H9 (cell line): ENCODE measurements around the gene SEC62. TPM values are rescaled to one million over a fixed set of nuclear protein-coding genes. Genes with fewer than 3 reads are reported as not detected.

Experiments
- DNase-seq: peaks from one replicate; pipeline ENCODE4 v3.0.0-alpha.2; 2017
- H2AFZ ChIP-seq: one replicate; pipeline ENCODE4 v1.6.1; 2013; ENCODE audit warnings: mild to moderate bottlenecking, low read length, control low read depth, moderate library complexity
- H2AK5ac ChIP-seq: 2 replicates; pipeline ENCODE4 v1.6.1; 2013; ENCODE audit warnings: low read length, control low read depth, mixed read lengths; ENCODE audit not compliant: insufficient read length
- H2BK120ac ChIP-seq: one replicate; pipeline ENCODE4 v1.6.1; 2013; ENCODE audit warnings: low read depth, mild to moderate bottlenecking, low read length, control low read depth, inconsistent platforms; ENCODE audit not compliant: poor library complexity, severe bottlenecking
- H2BK12ac ChIP-seq: 2 replicates; pipeline ENCODE4 v1.6.1; 2013; ENCODE audit warnings: low read length, control low read depth, mixed read lengths, low read depth; ENCODE audit not compliant: insufficient read length
- H2BK15ac ChIP-seq: 2 replicates; pipeline ENCODE4 v1.6.1; 2013; ENCODE audit warnings: low read depth, low read length, control low read depth
- H2BK20ac ChIP-seq: one replicate; pipeline ENCODE4 v1.6.1; 2013; ENCODE audit warnings: low read depth, mild to moderate bottlenecking, low read length, control low read depth, inconsistent platforms; ENCODE audit not compliant: poor library complexity, severe bottlenecking
- H2BK5ac ChIP-seq: 2 replicates; pipeline ENCODE4 v1.6.1; 2013; ENCODE audit warnings: low read length, control low read depth, mixed read lengths; ENCODE audit not compliant: insufficient read length
- H3K14ac ChIP-seq: 2 replicates; pipeline ENCODE4 v1.6.1; 2013; ENCODE audit warnings: low read length, control low read depth; ENCODE audit not compliant: insufficient read depth
- H3K18ac ChIP-seq: 2 replicates; pipeline ENCODE4 v1.6.1; 2013; ENCODE audit warnings: low read depth, mild to moderate bottlenecking, mixed read lengths, low read length, control low read depth; ENCODE audit not compliant: insufficient read length
- H3K23ac ChIP-seq: 2 replicates; pipeline ENCODE4 v1.6.1; 2013; ENCODE audit warnings: low read length, control low read depth, mixed read lengths, low read depth; ENCODE audit not compliant: insufficient read length
- H3K23me2 ChIP-seq: 2 replicates; pipeline ENCODE4 v1.6.1; 2013; ENCODE audit warnings: low read depth, mild to moderate bottlenecking, mixed read lengths, low read length, control low read depth; ENCODE audit not compliant: insufficient read length, poor library complexity, severe bottlenecking
- H3K27ac ChIP-seq: 2 replicates; pipeline ENCODE4 v1.5.1; 2013; ENCODE audit warnings: low read length, control low read depth, mixed read lengths, low read depth; ENCODE audit not compliant: insufficient read length
- H3K27me3 ChIP-seq: 2 replicates; pipeline ENCODE4 v1.6.1; 2013; ENCODE audit warnings: low read length, control low read depth, inconsistent platforms; ENCODE audit not compliant: insufficient read depth
- H3K4ac ChIP-seq: 2 replicates; pipeline ENCODE4 v1.6.1; 2013; ENCODE audit warnings: low read depth, mild to moderate bottlenecking, control low read depth, inconsistent platforms, low read length, moderate library complexity
- H3K4me1 ChIP-seq: 2 replicates; pipeline ENCODE4 v1.6.1; 2013; ENCODE audit warnings: low read length, control low read depth, inconsistent platforms; ENCODE audit not compliant: insufficient read depth
- H3K4me2 ChIP-seq: 2 replicates; pipeline ENCODE4 v1.6.1; 2013; ENCODE audit warnings: low read length, control low read depth, mixed read lengths; ENCODE audit not compliant: insufficient read length, insufficient read depth
- H3K56ac ChIP-seq: 2 replicates; pipeline ENCODE4 v1.6.1; 2013; ENCODE audit warnings: low read depth, mild to moderate bottlenecking, mixed read lengths, low read length, control low read depth; ENCODE audit not compliant: insufficient read length
- H3K79me1 ChIP-seq: 2 replicates; pipeline ENCODE4 v1.6.1; 2013; ENCODE audit warnings: low read depth, mild to moderate bottlenecking, moderate library complexity, low read length, control low read depth, inconsistent platforms; ENCODE audit not compliant: insufficient read depth, poor library complexity, severe bottlenecking
- H3K79me2 ChIP-seq: 2 replicates; pipeline ENCODE4 v1.6.1; 2013; ENCODE audit warnings: low read length, control low read depth, inconsistent platforms; ENCODE audit not compliant: insufficient read depth
- H3K9ac ChIP-seq: 2 replicates; pipeline ENCODE4 v1.6.1; 2013; ENCODE audit warnings: low read length, control low read depth, mixed read lengths; ENCODE audit not compliant: insufficient read length; ENCODE audit errors: extremely low read depth
- H3K9me3 ChIP-seq: one replicate; pipeline ENCODE4 v1.6.1; 2013; ENCODE audit warnings: low read depth, low read length, inconsistent platforms; ENCODE audit not compliant: control insufficient read depth
- H3T11ph ChIP-seq: one replicate; pipeline ENCODE4 v1.6.1; 2013; ENCODE audit warnings: mild to moderate bottlenecking, low read length, control low read depth, inconsistent platforms
- H4K20me1 ChIP-seq: one replicate; pipeline ENCODE4 v1.6.1; 2013; ENCODE audit not compliant: control insufficient read depth, insufficient read length, insufficient read depth
- H4K5ac ChIP-seq: 2 replicates; pipeline ENCODE4 v1.6.1; 2013; ENCODE audit warnings: low read depth, mild to moderate bottlenecking, mixed read lengths, low read length, control low read depth; ENCODE audit not compliant: insufficient read length
- H4K8ac ChIP-seq: replicated peaks from 2 replicates; pipeline ENCODE4 v1.6.1; 2013; ENCODE audit warnings: low read length, control low read depth, mixed read lengths, low read depth; ENCODE audit not compliant: insufficient read length
- H4K91ac ChIP-seq: 2 replicates; pipeline ENCODE4 v1.6.1; 2013; ENCODE audit warnings: low read depth, mild to moderate bottlenecking, moderate library complexity, mixed read lengths, low read length, control low read depth; ENCODE audit not compliant: insufficient read length
- H3K27ac Mint-ChIP-seq, 3 experiments: 2 replicates in 2 of 3; 3 replicates in 1 of 3; pipeline ENCODE4 v1.8.0; 2020 to 2021; ENCODE audit warnings: mixed read lengths in 3 of 3, mild to moderate bottlenecking in 1 of 3, moderate library complexity in 1 of 3
- H3K27me3 Mint-ChIP-seq: 2 replicates; pipeline ENCODE4 v1.8.0; 2021; ENCODE audit warnings: low read depth, mild to moderate bottlenecking, moderate library complexity, mixed read lengths
- H3K36me3 Mint-ChIP-seq, 3 experiments: 2 replicates in 2 of 3; 3 replicates in 1 of 3; pipeline ENCODE4 v1.8.0; 2020 to 2021; ENCODE audit warnings: low read depth in 3 of 3, mixed read lengths in 3 of 3; ENCODE audit not compliant: insufficient read depth in 1 of 3
- H3K4me1 Mint-ChIP-seq, 2 experiments: 2 replicates each; pipeline ENCODE4 v1.8.0; 2020; ENCODE audit warnings: mixed read lengths in 2 of 2
- H3K4me3 Mint-ChIP-seq, 2 experiments: 2 replicates in 1 of 2; 3 replicates in 1 of 2; pipeline ENCODE4 v1.8.0; 2020 to 2021; ENCODE audit warnings: mild to moderate bottlenecking in 2 of 2, mixed read lengths in 2 of 2, moderate library complexity in 1 of 2
- H3K9me3 Mint-ChIP-seq, 2 experiments: 2 replicates in 1 of 2; 3 replicates in 1 of 2; pipeline ENCODE4 v1.8.0; 2020; ENCODE audit warnings: mild to moderate bottlenecking in 2 of 2, mixed read lengths in 2 of 2, moderate library complexity in 1 of 2
- WGBS: extraction: QIAGEN DNeasy Blood & Tissue Kit; methylation state at CpG from one replicate; pipeline ENCODE4 v1.1.7; 2013; ENCODE audit warnings: missing lambda C conversion rate, low lambda C conversion rate, mixed read lengths; ENCODE audit not compliant: insufficient read length; ENCODE audit errors: extremely low coverage; 5-methylcytosine and 5-hydroxymethylcytosine counted together
- total RNA-seq: library from RNA; stranded (reverse); gene quantifications from 2 replicates; pipeline ENCODE4 v1.2.1, GENCODE V29; 2021
- TF ChIP-seq, protein P1 (sequence below): fragments of 200-600 bp; sonication (generic); conservative IDR thresholded peaks from 3 replicates; pipeline ENCODE4 v1.8.0; 2021; ENCODE audit warnings: antibody characterized with exemption, mild to moderate bottlenecking

The SEC62 gene
- total RNA-seq, 1 experiment from 2014 or later = 98.7 TPM

DNA sequence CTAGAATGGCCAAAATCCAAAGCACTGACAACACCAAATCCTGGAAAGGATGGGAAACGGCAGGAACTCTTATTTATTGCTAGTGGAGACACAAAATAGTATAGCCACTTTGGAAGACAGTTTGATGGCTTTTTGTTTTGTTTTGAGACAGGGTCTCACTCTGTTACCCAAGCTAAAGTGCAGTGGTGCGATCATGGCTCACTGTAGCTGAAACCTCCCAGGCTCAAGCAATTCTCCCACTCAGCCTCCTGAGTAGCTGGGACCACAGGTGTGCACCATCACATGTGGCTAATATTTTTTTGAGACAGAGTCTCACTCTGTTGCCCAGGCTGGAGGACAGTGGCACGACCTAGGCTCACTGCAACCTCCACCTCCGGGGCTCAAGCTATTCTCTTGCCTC, 43.9 kb downstream of the SEC62 start:
- Histone ChIP-seq H3T11ph (no peak overlapping the region), H3K4me1 (no peaks in the 10 kb centered on the region), H2BK20ac (no peak overlapping the region), H3K9me3 (no peaks in the 10 kb centered on the region), H4K5ac (no peak overlapping the region), H4K20me1 (no peaks in the 10 kb centered on the region), H3K18ac (no peak overlapping the region), H3K79me1 (no peaks in the 10 kb centered on the region), H4K91ac (no peak overlapping the region), H2AFZ (no peak overlapping the region), H3K56ac (no peak overlapping the region), H2BK12ac (no peak overlapping the region), H3K79me2 (no peaks in the 10 kb centered on the region), H2BK120ac (no peak overlapping the region), H3K14ac (no peak overlapping the region), H3K4me2 (no peak overlapping the region), H3K23me2 (no peaks in the 10 kb centered on the region), H4K8ac (no peak overlapping the region), H3K4ac (no peak overlapping the region), H3K27me3 (no peaks in the 10 kb centered on the region), H2BK15ac (no peak overlapping the region), H3K9ac (no peak overlapping the region), H2BK5ac (no peak overlapping the region), H3K27ac (no peak overlapping the region), H3K23ac (no peak overlapping the region), H2AK5ac (no peak overlapping the region)
- Mint-ChIP-seq H3K9me3 (no peaks in the 10 kb centered on the region), H3K27me3 (no peaks in the 10 kb centered on the region), H3K27ac (peak overlapping the region in 1 of 3 experiments; percentile 56; a peak in 1 of 7 replicates), H3K36me3 (no peaks in the 10 kb centered on the region), H3K4me1 (no peaks in the 10 kb centered on the region), H3K4me3 (no peak overlapping the region)
- no CpG with 5 or more reads among the region's 4 CpGs for WGBS
- TF ChIP-seq, protein P1, sequence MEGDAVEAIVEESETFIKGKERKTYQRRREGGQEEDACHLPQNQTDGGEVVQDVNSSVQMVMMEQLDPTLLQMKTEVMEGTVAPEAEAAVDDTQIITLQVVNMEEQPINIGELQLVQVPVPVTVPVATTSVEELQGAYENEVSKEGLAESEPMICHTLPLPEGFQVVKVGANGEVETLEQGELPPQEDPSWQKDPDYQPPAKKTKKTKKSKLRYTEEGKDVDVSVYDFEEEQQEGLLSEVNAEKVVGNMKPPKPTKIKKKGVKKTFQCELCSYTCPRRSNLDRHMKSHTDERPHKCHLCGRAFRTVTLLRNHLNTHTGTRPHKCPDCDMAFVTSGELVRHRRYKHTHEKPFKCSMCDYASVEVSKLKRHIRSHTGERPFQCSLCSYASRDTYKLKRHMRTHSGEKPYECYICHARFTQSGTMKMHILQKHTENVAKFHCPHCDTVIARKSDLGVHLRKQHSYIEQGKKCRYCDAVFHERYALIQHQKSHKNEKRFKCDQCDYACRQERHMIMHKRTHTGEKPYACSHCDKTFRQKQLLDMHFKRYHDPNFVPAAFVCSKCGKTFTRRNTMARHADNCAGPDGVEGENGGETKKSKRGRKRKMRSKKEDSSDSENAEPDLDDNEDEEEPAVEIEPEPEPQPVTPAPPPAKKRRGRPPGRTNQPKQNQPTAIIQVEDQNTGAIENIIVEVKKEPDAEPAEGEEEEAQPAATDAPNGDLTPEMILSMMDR = no peak
- DNase-seq = no peak
